Activated T-cell treated with anti-CD3 and anti-CD28 coated beads for 48 hours (primary cell): ENCODE results near the gene RBPMS2.

Source experiments
- DNase-seq: peaks from one replicate; pipeline ENCODE4 v3.0.0-alpha.2; 2020; ENCODE audit warnings: low read depth

The RBPMS2 gene

DNA sequence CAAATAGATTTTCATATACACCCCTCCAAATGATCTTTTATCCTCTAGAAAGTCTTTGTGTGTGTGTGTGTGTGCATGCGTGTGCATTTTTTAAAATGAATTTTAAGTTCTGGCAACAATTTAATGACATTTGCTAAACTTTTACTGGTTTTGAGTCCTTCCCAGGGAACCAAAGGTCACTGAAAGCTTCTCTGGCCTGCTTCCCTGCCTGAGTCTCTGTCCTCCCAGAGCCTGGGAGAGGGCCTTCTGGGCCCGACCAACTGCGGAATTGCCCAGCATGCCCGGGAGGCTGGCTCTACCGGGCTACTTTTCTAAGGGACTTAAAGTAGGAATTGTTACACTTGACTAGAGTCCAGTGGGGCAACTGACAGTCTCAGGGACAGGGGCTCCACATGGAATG is 7.4 kb upstream of the RBPMS2 start:
- DNase-seq, result no peak

DNA sequence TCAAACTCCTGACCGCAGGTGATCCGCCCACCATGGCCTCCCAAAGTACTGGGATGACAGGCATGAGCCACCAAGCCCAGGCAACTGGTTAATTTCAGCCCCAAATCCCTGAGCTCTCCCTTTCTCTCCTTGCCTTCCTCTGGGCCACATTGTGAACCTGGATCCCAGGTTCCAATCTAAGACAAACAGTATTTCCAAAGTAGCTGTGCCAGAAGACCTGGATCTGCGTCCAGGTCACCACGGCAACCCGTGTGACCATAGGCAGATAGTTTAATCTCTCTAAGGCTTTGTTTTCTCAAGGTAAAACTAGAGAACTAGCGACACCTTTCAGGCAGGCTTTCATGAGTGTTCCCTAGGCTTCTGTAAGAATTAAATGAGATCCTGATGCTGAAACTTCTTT is 5.9 kb upstream of the RBPMS2 start:
- DNase-seq, result no peak

DNA sequence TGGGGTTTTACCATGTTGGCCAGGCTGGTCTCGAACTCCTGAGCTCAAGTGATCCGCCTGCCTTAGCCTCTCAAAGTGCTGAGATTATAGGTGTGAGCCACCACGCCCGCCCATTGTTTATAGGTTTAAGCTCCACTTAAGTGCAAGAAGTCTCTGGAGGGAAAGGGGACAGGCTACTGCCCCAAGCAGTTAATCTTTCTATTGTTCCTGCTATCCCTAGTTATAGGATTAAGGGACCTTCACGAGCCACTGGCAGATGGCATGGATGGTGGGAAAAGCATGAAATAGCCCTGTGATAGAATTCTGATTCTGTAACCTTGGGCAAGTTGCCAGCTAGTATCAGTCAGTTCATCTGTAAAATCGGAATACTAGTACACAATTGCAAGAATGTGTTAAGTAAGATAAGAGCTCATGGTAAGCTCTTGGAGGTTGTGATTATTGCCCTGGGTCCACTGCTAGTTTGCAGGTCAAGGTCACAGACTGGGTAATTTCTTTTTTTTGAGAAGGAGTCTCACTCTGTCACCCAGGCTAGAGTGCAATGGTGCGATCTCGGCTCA is 5.3 kb upstream of the RBPMS2 start:
- no peak for DNase-seq

DNA sequence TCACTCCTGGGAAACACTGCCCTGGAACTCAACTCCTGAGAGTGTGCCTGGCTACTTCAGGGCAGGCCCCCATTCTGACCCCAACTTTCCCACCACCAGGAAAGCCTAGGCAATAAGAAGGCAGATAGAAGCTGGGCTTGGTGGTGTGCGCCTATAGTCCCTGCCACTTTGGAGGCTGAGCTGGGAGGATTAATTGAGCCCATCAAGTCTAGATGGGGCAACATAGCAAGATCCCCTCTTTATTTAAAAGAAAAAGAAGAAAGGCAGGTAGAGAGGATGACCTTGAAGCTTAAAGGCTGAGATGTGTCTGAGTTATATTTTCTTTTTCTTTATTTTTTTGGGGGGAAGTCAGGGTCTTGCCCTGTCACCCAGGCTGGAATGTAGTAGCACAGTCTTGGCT is 4.2 kb upstream of the RBPMS2 start:
- no peak for DNase-seq

DNA sequence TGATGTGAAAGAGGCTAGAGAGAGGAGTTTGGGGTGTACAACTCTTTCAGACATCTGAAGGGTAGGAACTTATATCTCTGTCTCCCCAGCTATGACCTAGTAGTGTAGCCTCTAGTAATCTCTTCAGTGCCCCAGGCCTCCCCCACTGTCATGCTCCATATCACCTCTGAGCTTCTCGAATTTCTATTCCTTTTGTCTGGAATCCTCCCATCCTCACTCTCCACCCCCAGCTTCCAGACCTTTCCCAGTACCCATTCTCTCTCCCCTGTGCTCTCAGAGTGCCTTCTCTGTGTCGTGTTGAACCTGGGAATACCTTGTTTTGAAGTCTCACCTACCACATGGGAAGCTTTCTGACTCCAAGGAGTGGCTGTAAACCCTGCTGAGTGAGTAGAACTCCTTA is 3.6 kb upstream of the RBPMS2 start:
- DNase-seq, result no peak

DNA sequence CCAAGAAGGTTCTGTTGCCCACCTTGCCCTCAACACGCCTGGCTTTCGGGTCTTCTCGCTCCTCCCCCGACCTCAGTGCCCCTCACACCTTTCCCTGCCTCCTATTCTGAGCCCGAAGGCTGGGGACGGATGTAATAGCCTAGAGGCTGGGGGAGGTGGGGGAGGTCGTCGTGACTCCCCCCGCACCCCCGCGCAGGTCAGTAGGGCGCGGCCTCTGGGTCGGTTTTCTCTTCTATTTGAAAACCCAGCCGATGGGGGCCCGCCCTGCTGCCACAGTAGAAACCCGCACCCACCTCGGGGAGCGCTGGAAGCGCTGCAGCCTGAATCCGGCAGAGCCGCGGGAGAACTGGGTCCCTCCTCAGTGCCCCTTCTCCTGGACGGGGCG is 1.0 kb upstream of the RBPMS2 start:
- DNase-seq, result no peak

DNA sequence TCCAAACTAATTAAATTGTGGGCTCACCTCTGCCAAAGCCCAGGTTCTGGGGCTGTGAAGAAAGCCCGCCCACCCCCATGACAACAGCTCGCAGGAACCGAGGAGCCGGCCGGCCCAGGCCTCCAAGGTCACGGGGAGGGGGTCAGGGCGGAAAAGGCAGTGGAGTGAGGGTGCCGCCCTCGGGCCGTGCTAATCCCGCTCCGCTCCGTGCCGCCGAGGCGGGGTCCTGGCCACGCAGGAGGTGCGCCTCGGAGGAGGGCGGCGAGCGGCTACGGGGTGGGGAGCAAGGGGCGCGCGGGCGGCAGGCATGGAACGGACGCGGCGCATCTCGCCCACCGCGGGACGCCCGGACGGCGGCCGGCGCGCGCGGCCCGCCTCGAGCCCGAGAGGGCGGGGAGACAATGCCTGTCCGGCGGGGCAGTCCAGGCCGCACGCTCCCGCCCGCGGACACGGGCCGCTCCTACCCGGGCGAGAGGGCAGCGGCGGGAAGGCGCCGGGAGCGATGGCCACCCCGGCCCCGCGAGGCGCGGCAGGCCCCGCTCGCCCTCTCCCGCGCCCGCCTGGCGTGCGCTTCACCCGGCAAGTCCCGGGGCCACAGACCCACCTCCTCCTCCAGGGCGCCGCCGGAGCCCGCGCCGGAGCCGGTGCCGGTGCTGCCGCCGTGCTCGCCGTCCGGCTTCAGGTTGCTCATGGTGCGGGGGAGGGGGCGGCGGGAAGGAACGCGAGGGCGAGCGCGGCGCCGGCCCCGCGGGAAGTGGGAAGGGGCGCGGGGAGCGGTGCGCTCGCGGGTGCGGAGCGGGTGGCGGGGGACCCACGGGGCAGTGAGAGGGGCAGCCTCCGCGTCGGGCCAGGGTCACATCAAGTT is 528 bp downstream of the RBPMS2 start:
- peak; percentile 20 for DNase-seq

DNA sequence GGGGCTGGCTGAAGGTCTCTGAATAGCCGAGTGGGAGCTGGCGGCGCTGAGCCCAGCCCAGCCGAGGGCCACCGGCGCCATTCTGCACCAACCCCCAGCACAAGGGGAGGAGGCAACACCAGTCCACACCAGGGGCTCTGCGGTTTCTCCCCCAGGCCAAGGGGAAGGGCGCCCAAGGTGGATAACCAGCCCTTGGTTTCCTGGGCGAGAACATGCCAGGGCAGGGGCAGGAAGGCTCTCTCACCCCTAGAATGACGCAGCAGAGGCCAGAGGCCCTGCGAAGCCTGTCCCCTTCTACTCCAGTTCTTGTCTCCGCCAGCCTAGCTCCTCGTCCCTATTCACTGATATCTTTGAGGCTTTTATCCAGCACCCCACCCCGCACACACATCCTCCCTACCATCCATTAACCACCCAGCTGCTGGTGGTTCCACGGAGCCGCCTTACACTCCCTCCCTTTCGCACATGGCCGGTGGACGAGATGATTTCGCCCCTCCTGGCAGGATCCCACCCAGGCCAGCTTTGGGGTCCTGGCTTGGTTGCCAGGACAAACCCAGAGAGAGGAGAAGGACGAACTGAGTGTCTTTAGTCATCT is 1.3 kb downstream of the RBPMS2 start:
- DNase-seq, result no peak

DNA sequence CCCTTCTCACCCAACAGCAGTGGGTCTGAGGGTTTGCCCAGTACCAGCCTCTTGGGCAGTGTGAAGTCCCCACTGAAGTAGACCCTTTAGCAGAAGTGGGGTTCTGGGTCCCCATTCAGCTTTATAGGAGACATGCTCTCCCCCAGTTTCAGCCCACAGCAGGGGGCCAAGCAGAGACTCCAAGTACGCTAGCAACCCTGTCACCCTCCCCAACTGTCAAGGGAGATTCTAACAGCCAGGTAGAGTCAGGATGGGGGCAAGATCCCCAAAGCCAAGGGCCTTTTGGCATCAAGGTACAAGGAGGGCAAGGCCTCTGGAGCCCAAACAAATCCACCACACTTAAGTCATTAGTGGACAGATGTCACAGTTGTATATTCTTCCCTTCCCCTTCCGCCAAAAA is 1.8 kb downstream of the RBPMS2 start:
- no peak for DNase-seq

DNA sequence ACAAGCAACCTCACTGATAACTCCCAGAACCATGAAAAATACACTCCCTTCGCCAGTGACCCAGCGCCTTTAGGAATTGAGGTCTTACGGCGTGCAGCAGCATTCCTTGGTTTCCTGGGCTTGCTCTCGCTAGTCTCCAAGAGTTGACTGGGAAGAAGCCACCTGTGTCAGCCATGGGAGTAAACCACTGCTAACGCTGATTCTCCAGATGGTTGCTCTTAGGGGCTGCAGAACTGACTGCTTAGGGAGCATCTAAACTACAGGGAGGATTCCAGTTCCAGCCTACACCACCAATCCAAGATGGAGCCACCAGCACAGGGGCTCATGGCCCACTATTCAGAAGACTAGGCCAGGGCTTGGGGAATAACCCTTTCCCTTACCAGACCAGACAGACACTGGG is 2.4 kb downstream of the RBPMS2 start:
- DNase-seq, result no peak

DNA sequence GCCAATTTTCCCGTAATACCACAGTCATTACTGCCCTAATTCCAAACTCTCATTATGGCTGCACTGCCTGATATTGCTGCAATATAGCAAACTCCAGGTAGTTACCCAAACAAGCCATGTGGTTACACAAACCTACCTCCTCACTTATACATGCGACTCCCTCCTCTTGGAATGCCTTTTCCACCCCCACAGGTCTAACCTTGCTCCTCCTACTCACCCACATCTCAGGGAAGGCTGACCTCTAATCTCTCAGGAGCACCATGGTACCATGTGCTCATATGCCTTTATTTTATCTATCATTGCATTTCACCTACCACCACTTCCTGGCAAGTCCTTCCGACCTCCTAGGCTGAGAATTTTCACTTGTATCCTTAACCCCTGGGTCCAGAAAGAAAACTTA is 2.9 kb downstream of the RBPMS2 start:
- no peak for DNase-seq

DNA sequence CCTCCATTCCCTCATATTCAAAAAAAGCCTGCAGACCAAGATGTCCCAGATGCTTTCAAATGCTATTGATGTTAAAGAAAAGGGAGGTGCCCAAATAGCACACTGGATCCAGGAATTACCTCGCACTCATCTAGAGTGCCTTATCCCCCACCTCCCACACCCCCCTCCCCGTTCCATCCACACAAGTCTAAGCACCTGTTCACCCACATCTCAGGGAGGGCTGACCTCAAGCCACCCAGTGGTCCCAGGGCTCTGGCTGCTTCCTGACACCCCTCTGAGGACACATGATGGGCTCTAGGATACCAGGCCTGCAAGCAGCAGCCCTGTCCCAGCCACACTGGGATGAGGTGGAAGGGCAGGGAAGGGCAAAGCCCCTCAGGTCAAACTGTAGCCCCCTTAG is 4.8 kb downstream of the RBPMS2 start:
- DNase-seq, result no peak

DNA sequence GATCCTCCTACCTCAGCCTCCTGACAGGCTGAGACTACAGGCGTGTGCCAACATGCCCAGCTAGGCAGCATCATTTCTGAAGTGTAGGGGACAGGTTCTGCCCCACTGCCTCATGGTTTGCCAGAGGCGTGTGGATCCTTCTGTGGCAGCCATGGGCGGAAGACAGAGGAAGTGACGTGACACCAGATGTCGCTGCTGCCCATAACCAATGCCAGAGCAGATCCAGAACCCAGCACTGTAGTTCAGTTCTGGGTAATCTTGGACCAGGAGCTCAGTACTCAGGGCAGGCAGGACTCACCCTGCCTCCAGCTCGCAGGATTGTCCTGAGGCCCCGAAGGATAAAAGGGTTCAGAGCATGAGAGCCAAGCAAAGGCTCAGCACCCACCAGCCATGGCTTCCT is 8.2 kb downstream of the RBPMS2 start:
- DNase-seq, result no peak

DNA sequence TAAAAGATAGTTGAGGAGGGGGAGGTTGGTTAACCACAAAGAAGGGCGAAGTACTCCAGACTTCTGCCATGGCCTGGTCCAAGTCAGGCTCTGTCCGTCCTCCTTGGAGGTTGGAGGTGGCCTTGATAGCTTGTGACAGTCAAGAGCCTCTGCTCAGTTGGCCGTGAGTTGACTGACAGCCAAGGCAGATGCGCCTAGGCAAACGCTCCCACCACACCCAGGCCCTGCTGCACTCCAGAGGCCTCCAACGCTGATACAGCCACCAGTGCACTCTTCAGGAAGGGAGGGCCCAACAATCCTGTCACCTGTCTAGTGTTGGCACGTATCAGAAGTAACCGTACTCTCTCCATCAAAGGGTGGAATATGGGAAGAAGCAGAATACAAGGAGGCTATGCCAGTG is 9.3 kb downstream of the RBPMS2 start:
- no peak for DNase-seq

DNA sequence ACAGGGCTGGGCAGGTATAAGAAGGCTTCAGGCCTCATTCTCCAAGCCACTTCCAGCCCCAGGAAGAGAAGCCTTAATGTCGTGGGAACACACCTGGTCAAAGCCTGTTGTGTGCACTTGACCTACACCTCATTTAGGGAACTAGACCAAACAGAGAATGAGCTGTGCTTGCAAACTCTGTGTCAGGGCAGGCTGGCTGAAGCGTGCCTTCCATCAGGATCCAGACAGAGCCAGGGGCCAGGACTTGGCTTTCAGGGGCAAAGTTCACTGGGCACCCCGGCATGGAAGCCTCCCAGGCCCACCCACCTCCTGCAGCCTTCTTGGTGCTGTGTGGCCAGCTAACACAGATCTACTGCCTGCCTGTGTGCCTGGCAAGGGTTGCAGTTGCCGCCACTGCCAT is 11.5 kb downstream of the RBPMS2 start:
- no peak for DNase-seq

DNA sequence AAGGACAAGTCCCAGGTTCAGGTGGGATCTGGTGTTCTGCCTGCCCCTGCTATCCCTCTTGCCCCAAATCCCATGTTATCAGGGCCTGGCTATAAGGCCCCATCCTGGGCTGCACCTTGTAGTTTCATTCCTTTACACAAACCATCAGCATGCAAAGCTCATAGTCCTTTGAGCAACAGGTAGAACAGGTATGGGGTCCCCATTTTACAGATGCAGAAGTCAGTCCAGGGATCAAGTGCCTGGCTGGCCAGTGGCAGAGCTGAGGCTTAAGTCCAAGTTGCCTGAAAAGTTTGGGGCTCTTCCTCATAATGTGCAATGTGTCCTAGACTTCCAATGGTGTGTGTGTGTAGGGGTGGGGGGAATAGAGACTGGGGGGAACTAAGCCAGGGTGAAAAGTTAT is 11.9 kb downstream of the RBPMS2 start:
- DNase-seq, result no peak

DNA sequence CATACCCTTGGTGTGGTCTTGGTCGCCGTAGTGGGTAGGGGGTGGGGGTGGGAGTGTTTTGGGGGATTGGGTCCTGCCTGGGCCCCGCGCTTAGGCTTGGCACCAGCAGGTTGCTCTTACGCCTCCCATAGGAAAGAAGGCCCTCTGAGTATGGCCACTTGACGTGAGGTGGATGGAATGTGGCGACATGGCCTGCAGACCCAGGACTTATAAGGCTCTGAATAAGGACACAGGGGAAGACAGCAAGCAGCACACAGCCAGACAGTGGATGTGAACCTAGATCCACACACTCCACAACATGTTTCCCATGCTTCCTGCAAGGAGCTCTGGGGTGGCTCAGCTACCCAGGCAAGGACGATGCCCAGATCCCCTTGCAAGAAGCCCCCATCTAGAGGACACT is 12.4 kb downstream of the RBPMS2 start:
- no peak for DNase-seq

DNA sequence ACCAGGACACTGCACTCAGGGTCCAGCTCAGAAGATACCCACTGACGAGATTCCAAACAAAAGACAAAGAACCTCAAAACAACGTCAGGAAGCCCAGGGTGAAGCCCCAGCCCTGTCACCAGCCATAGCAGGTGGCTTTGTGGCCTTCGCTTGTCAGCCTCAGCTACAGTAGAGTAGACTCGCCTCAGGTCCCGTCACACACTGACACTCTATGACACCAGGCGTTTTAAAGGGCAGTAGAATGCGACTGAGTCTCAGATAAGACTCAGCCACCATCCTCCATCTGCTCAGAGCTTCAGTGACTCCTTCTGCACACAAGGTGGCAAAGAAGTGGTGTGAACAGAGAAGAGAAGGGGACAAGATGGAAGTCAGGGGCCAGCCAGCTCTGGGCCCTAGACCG is 12.8 kb downstream of the RBPMS2 start:
- no peak for DNase-seq

DNA sequence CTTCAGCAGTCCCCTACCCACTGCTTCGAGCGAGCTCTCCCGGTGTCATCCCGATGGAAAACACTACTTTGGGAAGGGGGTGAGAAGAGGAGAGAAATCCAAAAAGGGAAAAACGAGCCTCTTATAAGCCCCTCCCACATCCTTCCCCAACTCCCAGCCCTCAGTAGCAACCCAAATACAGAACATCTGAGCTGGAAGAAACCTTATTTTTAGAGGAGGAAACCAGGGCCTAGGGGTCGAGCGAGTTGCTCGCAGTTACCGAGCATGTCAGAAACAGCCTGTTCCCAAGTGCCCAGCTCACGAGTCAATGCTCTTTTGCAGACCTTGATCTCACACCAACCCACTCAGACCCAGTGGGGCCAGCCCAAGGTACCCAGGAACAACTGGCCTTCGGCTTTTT is 14.2 kb downstream of the RBPMS2 start:
- DNase-seq, result no peak

DNA sequence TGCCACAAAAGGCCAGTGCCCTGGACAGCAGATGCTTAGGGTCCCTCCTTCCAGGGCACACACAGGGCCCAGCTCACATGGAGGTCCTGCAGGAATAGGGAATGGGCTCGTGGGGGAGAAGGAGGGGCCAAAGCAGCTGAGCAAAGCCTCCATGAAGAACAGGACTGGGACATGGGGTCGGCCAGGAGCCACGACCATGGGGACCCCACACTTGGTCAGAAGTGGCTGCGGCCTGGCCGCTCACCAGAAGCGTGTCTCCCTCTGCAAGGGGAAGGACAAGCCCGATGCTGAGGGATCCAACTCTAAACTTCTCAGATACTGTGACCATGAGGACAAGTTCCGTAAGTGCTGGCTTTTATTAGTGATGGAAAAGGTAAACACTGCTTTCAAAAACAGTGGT is 15.3 kb downstream of the RBPMS2 start:
- no peak for DNase-seq

DNA sequence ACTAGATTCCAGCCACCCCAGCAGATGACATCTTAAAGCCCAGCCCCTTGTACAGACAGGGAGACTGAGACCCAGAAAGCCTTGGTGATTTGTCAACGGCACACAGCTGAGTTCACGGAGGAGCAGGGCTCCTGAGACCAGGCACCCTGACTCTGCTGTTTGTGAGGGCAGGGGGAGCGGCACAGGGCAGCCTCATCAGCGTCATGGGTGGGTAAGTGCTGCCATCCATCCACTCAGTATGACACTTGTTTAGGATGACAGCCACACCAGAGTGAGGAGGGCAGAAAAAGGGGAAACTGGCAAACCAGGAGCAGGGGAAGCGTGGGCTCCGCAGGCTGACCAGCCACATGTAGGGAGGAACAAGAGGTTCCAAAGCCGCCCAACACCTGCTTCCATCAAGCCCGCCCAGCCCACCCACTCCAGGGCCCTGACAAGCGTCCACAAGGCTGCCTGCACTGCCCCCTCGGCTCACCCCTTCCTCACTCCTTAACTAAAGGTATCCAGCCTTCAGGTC is 19.9 kb downstream of the RBPMS2 start:
- DNase-seq, result no peak

DNA sequence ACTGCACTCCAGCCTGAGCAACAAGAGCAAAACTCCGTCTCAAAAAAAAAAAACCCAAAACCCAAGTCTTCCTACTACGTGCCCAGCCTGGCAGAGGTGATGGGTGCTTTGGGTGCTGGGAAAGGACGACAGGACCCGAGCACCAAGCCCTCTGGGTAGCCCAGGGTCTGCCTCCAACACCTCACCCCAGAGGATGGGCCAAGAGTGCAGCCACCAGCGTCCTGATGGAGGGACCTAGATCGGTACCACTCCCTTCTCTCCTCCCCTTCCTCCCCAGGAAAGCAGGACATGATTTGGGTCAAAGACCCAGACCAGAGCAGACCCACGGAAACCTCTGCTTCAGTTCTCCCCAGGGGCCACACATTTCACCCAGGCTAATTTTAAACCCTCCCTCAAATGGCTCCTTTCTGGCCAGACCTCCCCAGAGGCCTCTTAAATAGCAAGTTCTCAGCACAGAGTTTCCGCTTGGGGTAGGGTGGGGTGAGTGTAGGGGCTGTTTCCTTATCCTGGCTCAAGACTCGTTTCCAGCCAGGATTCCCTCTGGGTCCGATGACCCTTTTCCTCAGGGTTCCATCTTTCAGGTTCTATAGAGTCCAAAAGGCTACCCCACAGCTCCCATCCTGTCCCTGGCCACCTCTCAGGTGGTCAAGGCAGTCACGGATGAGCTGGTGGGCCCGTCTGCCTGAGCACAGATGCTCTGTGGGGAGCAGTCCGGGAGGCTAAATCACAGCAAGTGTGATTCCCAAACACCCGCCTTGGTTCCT is 20.5 kb downstream of the RBPMS2 start:
- no peak for DNase-seq
